HL-60 (cell line): ENCODE results near the gene CAPN13.

Experiments used
- DNase-seq, 2 experiments: peaks; one replicate each; pipeline ENCODE4 v3.0.0-alpha.2; 2010 to 2020; ENCODE audit warnings: low read depth in 1 of 2, low spot score in 1 of 2
- H3K27ac ChIP-seq: fragments of 250-450 bp; sonication (Bioruptor Pico); replicated peaks from 2 replicates; pipeline ENCODE4 v1.5.1; 2020; ENCODE audit warnings: mild to moderate bottlenecking, moderate library complexity
- H3K27me3 ChIP-seq: fragments of 250-450 bp; sonication (Bioruptor Pico); 2 replicates; pipeline ENCODE4 v1.5.1; 2021; ENCODE audit warnings: mild to moderate bottlenecking, moderate library complexity; ENCODE audit not compliant: insufficient read depth, poor library complexity, severe bottlenecking
- H3K4me3 ChIP-seq: replicated peaks from 2 replicates; pipeline ENCODE4 v1.5.1; 2011; ENCODE audit warnings: mild to moderate bottlenecking, control low read depth, low read length; ENCODE audit not compliant: insufficient read depth
- GABPA ChIP-seq: IDR thresholded peaks from 2 replicates; pipeline ENCODE4 v1.6.1; 2012; ENCODE audit warnings: low read depth
- POLR2AphosphoS5 ChIP-seq: IDR thresholded peaks from 2 replicates; pipeline ENCODE4 v1.6.1; 2012; ENCODE audit warnings: low read depth
- SPI1 ChIP-seq: IDR thresholded peaks from 2 replicates; pipeline ENCODE4 v1.6.1; 2012; ENCODE audit warnings: low read depth, mild to moderate bottlenecking, borderline replicate concordance
- TF ChIP-seq, protein P1 (sequence below): IDR thresholded peaks from 2 replicates; pipeline ENCODE4 v1.6.1; 2012; ENCODE audit warnings: low read depth; ENCODE audit not compliant: insufficient replicate concordance
- TF ChIP-seq, protein P2 (sequence below): IDR thresholded peaks from one replicate; pipeline ENCODE4 v1.5.1; 2011; ENCODE audit warnings: low read length, control low read depth, inconsistent platforms; ENCODE audit not compliant: insufficient read depth

CAPN13 gene

DNA sequence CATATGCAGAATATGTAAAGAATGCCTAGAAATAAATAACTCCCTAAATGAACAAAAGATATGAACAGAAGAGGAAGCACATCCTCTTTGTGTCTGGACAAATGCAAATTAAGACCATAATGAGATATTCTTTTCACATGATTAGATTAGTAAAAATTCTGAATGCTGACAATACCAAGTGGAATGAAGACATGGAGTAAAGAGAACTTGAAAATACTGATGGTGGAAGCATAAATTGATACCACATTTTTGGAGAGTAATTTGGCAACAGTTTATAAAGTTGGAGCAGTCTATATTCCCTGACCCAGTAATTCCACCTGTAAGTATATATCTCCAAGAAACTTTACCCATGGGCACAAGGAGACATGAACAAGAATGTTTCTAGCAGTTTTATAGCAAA lies 130.0 kb downstream of the CAPN13 start:
- no peak overlapping the region for H3K27ac ChIP-seq
- TF ChIP-seq, protein P1, sequence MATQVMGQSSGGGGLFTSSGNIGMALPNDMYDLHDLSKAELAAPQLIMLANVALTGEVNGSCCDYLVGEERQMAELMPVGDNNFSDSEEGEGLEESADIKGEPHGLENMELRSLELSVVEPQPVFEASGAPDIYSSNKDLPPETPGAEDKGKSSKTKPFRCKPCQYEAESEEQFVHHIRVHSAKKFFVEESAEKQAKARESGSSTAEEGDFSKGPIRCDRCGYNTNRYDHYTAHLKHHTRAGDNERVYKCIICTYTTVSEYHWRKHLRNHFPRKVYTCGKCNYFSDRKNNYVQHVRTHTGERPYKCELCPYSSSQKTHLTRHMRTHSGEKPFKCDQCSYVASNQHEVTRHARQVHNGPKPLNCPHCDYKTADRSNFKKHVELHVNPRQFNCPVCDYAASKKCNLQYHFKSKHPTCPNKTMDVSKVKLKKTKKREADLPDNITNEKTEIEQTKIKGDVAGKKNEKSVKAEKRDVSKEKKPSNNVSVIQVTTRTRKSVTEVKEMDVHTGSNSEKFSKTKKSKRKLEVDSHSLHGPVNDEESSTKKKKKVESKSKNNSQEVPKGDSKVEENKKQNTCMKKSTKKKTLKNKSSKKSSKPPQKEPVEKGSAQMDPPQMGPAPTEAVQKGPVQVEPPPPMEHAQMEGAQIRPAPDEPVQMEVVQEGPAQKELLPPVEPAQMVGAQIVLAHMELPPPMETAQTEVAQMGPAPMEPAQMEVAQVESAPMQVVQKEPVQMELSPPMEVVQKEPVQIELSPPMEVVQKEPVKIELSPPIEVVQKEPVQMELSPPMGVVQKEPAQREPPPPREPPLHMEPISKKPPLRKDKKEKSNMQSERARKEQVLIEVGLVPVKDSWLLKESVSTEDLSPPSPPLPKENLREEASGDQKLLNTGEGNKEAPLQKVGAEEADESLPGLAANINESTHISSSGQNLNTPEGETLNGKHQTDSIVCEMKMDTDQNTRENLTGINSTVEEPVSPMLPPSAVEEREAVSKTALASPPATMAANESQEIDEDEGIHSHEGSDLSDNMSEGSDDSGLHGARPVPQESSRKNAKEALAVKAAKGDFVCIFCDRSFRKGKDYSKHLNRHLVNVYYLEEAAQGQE: no peak
- TF ChIP-seq SPI1: no peak
- TF ChIP-seq, protein P2, sequence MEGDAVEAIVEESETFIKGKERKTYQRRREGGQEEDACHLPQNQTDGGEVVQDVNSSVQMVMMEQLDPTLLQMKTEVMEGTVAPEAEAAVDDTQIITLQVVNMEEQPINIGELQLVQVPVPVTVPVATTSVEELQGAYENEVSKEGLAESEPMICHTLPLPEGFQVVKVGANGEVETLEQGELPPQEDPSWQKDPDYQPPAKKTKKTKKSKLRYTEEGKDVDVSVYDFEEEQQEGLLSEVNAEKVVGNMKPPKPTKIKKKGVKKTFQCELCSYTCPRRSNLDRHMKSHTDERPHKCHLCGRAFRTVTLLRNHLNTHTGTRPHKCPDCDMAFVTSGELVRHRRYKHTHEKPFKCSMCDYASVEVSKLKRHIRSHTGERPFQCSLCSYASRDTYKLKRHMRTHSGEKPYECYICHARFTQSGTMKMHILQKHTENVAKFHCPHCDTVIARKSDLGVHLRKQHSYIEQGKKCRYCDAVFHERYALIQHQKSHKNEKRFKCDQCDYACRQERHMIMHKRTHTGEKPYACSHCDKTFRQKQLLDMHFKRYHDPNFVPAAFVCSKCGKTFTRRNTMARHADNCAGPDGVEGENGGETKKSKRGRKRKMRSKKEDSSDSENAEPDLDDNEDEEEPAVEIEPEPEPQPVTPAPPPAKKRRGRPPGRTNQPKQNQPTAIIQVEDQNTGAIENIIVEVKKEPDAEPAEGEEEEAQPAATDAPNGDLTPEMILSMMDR: no peak
- no peak for TF ChIP-seq GABPA
- TF ChIP-seq POLR2AphosphoS5: no peak
- H3K27me3 ChIP-seq: no peaks in the 10 kb centered on the region
- H3K4me3 ChIP-seq: no peak overlapping the region
- no peak for DNase-seq

DNA sequence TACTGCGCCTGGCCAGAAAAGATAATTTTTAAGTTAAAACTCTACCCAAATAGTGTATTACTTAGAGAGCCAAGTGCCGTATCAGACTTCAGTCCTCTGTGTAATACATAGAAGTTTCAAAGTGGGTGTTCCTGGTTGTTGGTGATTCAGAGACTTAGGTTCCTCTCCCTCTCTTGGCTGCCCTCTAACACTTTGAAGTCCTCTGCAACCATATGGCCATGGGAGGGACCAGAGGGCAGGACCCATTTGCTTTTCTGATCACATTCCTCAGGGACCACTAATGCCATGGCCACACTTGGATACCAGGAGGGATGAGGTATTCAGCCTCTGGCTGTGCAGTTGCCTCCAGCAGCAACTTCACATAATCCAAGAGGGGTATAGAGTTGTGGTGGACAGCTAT lies 131.5 kb downstream of the CAPN13 start:
- Histone ChIP-seq H3K27ac (no peak overlapping the region), H3K27me3 (no peaks in the 10 kb centered on the region), H3K4me3 (no peak overlapping the region)
- no peak for DNase-seq
- TF ChIP-seq POLR2AphosphoS5: no peak

DNA sequence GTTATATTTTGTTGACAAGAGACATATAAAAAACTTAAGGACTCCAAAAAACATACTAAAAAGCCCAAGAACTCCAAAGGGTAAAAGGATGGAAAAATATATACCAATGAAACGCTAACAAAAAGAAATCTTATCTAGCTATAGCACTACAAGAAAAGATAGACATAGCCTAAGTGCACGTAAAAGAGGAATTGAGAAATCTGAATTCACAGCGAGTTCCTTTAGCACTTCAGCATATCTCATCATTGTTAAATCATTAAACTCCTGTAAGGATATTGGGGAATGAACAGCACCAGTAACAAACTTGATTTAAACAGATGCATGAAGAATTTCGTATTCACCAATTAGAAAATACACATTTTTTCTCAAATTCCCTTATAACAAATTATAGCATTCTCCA lies 134.1 kb downstream of the CAPN13 start:
- Histone ChIP-seq H3K27ac (no peak overlapping the region), H3K4me3 (no peak overlapping the region), H3K27me3 (no peaks in the 10 kb centered on the region)
- TF ChIP-seq POLR2AphosphoS5 (no peak), SPI1 (no peak), GABPA (no peak)
- TF ChIP-seq, protein P1: no peak
- TF ChIP-seq, protein P2: no peak
- DNase-seq: no peak
